HPDE6-E6E7 (cell line): Measurements from ENCODE around the gene MLN.

Source experiments
- DNase-seq: peaks from one replicate; pipeline ENCODE4 v3.0.0; 2011; ENCODE audit warnings: missing footprints; ENCODE audit errors: extremely low spot score

Gene MLN, protein sequence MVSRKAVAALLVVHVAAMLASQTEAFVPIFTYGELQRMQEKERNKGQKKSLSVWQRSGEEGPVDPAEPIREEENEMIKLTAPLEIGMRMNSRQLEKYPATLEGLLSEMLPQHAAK

DNA sequence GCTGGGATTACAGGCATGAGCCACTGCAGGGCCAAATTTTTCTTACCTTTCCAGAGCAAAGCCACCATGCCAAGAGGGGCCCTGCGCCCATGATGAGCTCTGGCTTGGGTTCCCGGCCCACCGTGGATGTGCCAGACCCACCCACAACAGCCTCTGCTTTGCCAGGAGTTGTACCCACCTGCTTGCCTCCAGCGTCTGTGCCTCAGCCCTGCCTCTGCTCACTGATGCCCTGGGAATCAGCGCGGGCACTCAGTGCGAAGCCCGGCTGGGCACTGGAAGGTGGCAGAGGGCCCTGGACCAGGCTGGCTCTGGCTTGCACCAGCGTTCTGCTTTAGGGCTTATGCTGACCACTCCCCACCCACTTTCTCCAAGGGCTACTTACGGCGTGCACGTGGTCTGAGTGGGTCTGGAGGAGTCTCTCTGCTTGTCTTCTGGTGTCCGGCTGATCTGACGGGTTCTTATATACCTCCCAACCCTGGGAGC is at the start of gene MLN:
MLN (minus strand) TSS at position 433 of the 483 bp plus-strand sequence. CDS start 2,840 bp downstream, outside the sequence.
- no peak for DNase-seq

DNA sequence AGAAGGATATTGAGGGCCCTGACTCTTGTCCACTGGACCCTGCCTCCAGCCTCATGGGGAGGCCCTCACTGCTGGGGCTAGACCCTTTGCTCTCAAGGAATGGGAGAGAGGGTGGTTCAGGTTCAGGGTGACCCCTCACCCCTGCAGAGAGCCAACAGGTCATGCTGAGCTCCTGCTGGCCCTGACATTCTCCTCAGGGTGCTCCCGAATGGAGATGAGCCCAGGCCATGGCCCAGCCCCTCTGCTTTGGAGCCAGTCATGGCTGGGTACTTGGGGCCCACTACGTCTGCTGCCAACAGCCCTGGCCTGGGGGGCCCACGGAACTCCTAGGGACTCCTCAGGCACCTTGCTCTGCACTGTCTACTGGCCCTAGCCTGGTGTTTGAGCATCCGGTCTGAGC is 49.2 kb upstream of the MLN start:
- no peak for DNase-seq

DNA sequence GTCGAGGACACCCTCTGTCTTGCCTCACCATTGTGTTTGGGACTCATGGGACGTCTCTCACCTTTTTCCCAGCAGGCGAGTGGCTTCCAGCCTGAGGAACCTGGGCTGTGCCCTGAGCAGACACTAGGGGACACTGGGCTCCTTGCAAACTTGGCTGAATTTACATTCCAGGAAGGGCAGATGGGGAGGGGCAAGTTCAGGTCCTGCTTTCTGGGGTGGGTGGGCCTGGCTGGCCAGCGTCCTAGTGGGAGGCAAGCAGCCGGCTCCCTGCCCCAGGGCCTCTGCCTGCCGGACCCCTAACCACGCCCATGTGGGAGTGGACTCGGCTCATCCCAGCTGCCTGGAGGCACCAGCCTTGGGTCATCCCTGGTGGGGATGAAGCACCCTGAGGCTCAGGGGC is 48.2 kb upstream of the MLN start:
- DNase-seq, result peak; percentile 34

DNA sequence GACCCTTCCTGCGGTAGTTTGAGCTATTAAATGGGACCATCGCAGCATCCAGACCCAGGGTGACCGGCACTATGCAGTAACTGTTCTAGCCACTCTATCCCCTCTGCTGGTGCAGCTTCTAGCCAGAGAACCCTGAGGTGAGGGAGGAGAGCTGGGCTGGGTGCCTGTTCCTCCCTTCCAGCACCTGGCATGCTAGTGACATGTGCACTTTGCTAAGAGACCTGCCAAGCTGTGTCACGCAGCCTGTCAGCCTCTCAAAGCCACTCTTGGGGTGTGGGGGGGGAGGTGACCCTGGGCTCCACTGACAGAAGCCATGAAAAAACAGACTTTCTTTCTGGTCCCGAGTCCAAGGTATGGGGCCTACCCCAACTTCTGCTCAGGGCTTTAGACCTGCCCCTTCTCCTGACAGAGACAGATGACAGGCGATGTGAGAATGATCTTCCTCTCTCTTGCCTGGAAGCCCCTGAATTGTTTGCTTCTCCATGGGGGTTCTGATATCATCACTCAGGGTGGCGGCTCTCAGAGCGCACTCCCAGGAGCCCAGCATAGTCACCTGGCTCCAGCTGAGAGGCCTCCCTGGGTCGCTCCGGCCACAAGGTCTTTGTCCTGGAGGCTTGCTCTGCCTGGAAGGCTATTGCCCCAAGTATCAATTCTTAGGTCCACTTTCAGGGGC is 47.2 kb upstream of the MLN start:
- DNase-seq, result no peak

DNA sequence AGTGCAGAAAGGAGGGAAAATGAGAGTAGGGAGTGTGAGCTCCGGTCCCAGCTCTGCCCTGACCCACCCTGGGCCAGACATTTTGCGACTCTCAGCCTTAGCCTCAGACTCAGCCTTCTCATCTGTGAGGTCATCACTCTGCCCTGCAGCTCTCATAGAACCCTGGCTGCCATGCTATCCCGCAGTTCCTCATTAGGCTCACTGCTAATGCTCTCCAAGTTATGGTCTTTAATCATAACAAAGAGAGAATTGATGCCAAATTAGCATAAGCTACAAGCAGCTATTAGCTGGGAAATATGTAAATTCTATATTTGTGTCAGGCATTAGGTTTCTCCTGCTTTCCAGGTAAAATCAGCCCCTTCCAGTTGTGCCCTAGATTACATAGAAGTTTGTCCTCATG is 46.5 kb upstream of the MLN start:
- no peak for DNase-seq

GRCh38 chr6:33849500-33850075 is 45.8 kb upstream of the MLN start:
- DNase-seq, result no peak

DNA sequence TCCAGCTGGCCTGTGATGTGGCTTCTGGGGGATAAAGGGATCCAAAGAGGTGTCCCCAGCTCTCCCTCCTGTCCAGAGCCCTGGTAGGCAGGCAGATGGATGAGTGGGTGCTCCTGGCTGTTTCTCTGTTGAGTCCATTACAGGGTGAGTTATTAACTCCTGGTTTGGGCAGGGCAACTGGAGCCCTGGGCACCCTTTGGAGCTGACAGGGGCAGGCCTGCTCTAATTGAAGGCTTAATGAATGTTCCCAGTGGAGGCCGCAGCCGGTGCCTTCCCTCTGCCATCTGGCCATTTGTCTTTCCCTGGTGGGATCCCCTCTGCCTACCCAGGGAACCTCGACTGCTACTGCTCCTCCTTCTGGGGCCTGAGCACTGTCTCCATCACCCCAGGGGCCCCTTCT is 44.7 kb upstream of the MLN start:
- DNase-seq, result no peak

- no peak for DNase-seq
Observed at GRCh38 chr6:33847867-33848266, 44.1 kb upstream of the MLN start.

GRCh38 chr6:33847078-33847477 is 43.3 kb upstream of the MLN start:
- DNase-seq, result no peak

GRCh38 chr6:33846226-33846625 is 42.4 kb upstream of the MLN start:
- no peak for DNase-seq

DNA sequence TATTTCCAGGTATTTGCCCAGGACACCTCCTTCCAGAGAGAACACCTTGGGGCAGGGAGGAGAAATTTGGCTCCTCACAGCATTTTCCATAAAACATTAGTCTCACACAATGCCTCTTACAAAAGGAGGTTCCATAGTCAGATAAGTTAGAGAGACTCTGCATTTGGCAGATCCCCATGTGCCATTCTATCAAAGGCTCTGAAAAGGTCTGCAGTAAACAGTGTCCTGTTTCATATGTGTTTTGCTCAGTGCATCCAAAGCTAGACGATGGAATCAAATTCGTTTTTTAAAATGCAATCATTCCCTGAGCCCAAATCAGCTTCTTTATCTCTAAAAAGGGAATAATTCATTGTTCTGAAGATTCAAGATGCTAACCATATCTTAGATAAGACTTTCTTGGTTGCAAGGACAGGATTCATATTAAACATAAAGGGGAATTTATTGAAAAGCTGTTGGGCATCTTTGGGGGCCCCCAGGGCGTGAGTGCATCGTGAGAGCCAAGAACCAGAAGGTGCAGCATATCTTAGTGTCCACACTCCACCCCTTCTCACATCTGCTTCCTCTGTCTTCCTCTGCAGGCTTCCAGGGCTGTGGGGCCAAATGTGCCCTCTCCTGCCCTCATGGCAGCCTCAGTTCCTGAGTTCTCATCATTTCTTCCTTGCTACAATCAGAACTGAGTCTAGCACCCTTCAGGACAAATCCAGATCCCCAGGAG is 41.4 kb upstream of the MLN start:
- no peak for DNase-seq

GRCh38 chr6:33843131-33844121 is 39.6 kb upstream of the MLN start:
- DNase-seq, result no peak

- DNase-seq, result no peak
Observed at GRCh38 chr6:33841868-33842267, 38.1 kb upstream of the MLN start.

DNA sequence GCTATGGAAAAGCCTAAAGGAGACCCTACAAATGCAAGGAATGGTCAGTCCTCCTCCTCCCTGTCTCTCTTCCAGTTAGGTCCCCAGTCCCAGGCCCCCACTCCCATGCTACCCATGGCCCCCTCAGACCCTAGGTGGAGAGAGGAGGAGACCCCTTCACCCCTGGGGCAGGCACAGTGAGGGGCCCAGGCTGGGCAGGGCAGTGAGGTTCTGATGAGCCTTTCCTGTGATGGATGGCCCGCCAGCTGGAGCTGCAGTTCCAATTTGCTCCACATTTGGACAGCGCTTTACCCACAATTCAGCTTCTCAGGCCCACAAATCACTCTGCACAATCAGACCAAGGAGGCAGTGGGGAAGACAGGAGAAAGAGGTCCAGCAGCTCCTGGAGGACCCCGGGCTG is 37.3 kb upstream of the MLN start:
- DNase-seq, result no peak

- peak; percentile 95 for DNase-seq
Observed at GRCh38 chr6:33840048-33840926, 36.5 kb upstream of the MLN start.

DNA sequence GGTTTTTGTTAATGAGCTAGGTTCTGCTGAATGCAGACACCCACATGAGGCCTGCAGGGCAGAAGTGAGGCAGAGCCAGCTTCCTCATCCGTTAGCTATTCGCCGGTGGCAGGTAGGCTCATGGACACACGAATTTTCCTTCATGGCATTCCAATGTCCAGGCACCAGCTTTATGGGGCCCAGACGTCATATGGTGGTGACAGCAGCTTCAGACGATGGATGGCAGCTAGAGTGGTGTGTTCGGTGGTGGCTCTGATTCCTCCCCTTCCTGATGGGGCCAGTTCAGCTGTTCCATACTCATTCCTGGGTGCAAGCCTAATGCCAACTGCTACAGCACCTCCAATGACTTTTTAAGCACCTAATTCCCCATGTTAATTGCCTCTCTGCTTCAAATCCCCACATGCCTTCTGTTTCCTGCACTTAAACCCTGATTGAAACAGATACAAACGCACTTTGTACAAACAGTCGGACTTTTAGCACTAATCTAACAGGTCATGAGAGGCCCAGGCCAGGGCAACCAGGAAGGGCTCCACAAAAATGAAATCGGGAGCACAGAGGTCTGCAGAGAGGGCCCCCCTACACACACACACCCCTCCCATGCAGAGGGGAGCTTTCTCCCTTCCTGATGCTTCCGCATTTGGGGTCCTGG is 35.7 kb upstream of the MLN start:
- DNase-seq, result no peak

- DNase-seq, result no peak
Observed at GRCh38 chr6:33838983-33839382, 35.2 kb upstream of the MLN start.

GRCh38 chr6:33837971-33838665 is 34.3 kb upstream of the MLN start:
- DNase-seq, result no peak

GRCh38 chr6:33836806-33837469 is 33.1 kb upstream of the MLN start:
- DNase-seq, result no peak
